ENCODE data around the gene UFC1.

UFC1 gene

DNA sequence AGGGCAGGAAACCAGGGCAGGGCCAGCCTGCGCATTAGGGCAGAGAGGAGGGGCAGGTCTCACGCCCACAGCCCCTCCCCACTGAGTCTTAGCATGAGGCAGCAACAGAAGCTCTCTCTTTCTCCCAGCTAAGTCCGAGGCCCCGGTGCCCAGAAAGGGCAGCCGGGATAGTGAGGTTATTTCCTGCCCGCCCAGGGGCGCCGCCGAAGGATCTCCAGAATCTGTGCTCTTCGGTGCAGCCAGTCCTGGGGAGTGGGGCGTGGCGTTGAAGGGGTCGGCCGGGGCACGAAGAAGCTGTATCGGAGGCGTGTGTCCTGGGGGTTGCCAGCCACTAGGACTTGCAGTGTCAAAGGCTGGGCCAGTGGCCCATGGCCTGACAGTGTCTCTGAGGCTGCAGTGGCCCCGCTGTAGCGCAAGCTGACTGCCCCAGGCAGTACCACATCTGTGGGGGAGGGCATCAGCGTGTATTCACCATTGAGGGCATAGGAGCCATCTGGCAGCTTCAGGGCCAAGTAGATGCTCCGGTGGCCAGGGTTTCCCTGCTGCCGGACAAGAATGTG is 37.3 kb downstream of the UFC1 start:
- Mint-ChIP-seq H3K27ac (peak overlapping the region; percentile 57), H3K9me3 (no peaks in the 10 kb centered on the region), H3K4me3 (no peak overlapping the region), H3K27me3 (no peaks in the 10 kb centered on the region), H3K4me1 (peaks cover 65% of the 10 kb centered on the region), H3K36me3 (no peaks in the 10 kb centered on the region)
- no peak for ATAC-seq

DNA sequence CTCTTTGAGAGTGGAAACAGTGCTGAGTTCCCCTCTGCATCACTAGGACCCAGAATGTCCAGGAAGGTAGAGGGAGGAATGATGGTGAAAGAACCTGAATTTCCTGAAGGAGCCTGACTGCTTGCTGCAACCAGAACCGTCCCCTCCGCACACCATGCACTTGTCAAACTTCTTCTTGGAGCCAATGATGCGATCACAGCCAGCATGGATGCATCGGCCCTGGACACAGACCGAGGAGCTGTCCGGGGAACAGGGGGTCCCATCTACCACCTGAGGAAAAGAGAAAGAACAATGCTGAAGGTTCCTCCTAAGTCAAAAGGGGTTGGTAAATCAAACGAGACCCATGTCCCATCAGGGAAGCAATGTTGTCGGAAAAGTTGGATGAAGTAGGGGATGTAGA is 38.2 kb downstream of the UFC1 start:
- Mint-ChIP-seq H3K4me3 (no peak overlapping the region), H3K36me3 (no peaks in the 10 kb centered on the region), H3K4me1 (peaks cover 58% of the 10 kb centered on the region), H3K27ac (peak overlapping the region; percentile 26), H3K9me3 (no peaks in the 10 kb centered on the region), H3K27me3 (no peaks in the 10 kb centered on the region)
- ATAC-seq, result no peak

DNA sequence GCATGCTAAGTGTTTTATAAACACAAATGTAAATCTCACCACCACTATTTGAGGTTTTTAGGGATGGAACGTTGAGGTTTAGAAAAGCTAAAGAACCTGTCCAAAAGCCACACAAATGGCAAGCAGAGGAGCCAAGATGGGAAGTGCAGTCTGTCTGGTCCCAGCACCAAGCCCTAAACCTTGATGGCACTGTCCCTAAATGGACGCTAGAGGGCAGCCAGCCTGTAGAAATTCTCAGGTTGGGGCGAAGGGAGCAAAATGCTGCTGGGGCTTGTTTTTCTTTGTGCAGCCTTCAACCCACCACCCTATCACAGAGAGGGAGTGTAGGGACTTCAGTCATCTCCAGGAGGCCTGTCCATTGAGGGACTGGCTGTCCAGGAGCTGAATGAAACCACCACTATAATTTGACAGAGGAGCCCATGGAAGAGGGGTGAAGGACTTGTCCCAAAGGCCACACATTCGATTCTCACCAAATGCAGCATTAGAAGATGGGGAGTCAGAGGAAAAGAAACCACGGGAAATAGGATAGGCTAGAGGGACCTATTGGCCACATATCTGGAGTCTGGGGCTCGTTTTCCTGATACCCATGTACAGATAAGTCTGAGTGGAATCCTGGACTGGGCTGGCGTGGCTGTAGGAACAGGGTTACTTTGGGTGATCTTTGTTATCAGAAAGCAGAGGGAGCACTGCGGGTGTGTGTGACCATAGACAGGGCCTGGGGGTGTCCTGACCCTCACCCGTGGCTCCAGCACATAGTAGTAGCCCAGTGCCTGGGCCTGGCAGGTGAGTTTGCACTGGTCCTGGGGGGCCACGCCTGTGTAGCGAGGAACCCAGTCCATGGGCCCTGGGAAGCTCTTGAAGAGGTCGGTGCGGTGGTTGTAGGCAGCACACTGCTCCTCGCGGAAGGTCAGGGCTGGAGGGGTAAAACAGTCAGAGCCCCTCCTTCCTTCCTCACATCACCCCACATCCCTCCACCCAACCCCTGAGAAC is 39.0 kb downstream of the UFC1 start:
- no peaks in the 10 kb centered on the region for H3K9me3 Mint-ChIP-seq
- H3K4me3 Mint-ChIP-seq, result no peak overlapping the region
- H3K36me3 Mint-ChIP-seq, result no peaks in the 10 kb centered on the region
- ATAC-seq, result peak; percentile 82
- H3K27ac Mint-ChIP-seq, result peak overlapping the region; percentile 85
- H3K27me3 Mint-ChIP-seq, result no peaks in the 10 kb centered on the region
- peaks cover 50% of the 10 kb centered on the region for H3K4me1 Mint-ChIP-seq

DNA sequence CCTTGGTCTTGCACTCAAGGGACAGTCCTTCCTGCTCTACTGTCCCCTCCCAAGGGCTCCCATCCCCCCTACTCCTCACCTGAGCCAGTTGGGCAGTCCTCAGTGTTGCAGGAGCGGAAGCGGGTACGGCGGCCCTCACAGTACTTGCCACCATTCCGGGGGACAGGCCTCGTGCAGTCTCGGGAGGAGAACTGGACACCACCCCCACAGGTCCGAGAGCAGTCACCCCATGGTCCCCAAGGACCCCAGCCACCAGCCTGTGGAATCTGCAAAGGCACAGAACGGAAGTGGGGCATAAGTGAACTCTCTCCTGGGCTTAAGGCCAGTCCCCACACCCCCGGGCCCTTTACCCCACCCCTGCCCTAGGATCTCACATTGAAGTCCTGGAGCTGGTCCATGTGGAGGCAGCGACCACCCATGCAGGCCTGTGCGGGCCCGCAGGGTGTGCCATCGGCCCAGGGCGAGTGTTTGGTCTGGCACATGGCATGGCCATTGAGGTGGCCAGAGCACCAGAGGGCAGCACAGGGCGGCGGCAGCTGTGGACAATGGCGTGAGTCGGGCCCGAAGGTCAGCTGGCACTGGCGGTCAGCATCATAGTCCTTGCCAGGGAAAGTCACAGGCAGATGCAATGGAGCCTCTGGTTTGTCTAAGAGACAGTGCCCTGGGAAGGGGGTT is 39.9 kb downstream of the UFC1 start:
- Mint-ChIP-seq H3K4me3 (no peak overlapping the region), H3K36me3 (no peaks in the 10 kb centered on the region), H3K27me3 (no peaks in the 10 kb centered on the region), H3K4me1 (peaks cover 43% of the 10 kb centered on the region), H3K27ac (no peak overlapping the region), H3K9me3 (no peaks in the 10 kb centered on the region)
- ATAC-seq, result no peak

DNA sequence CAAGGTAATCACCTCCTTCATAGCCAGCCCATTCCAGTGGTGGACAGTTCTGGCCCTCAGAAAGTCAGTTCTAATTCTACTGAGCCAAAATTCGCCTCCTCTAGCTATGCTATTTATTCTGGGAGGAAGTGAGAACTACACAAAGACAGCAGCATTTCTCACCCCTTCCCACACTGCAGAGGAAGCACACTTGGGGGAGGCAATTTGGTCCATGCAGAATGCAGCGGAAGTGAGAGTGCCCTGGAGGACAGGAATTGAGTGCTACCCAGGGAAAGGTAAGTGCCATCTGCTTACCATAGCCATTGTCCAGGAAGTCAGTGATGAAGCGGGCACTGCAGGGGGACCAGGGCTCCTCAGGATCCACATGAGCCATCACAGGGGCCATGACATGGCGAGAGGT is 41.4 kb downstream of the UFC1 start:
- H3K4me1 Mint-ChIP-seq, result peaks cover 35% of the 10 kb centered on the region
- no peak overlapping the region for H3K4me3 Mint-ChIP-seq
- no peaks in the 10 kb centered on the region for H3K36me3 Mint-ChIP-seq
- H3K27ac Mint-ChIP-seq, result peak overlapping the region; percentile 40
- no peaks in the 10 kb centered on the region for H3K9me3 Mint-ChIP-seq
- H3K27me3 Mint-ChIP-seq, result no peaks in the 10 kb centered on the region
- peak; percentile 78 for ATAC-seq

DNA sequence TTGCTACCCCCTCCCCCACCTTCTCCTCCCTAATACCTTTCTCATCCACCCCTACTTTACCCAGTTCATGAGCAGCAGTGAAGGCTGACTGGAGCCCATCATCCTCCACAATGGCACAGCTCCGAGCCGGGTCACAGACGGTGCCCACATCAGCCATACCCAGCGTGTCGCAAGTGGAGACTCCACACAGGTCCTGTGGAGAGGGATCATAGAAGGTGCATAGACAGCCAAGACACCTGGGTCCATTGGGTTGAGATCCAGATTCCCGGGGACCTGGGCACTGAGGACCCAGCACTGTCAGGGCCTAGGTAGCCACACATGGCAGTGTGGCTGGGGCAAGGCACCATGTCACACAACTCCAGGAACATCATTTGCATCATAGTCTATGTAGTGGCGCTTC is 42.3 kb downstream of the UFC1 start:
- Mint-ChIP-seq H3K4me3 (no peak overlapping the region), H3K27me3 (no peaks in the 10 kb centered on the region), H3K9me3 (no peaks in the 10 kb centered on the region), H3K36me3 (no peaks in the 10 kb centered on the region), H3K27ac (peak overlapping the region; percentile 40), H3K4me1 (peaks cover 38% of the 10 kb centered on the region)
- no peak for ATAC-seq

DNA sequence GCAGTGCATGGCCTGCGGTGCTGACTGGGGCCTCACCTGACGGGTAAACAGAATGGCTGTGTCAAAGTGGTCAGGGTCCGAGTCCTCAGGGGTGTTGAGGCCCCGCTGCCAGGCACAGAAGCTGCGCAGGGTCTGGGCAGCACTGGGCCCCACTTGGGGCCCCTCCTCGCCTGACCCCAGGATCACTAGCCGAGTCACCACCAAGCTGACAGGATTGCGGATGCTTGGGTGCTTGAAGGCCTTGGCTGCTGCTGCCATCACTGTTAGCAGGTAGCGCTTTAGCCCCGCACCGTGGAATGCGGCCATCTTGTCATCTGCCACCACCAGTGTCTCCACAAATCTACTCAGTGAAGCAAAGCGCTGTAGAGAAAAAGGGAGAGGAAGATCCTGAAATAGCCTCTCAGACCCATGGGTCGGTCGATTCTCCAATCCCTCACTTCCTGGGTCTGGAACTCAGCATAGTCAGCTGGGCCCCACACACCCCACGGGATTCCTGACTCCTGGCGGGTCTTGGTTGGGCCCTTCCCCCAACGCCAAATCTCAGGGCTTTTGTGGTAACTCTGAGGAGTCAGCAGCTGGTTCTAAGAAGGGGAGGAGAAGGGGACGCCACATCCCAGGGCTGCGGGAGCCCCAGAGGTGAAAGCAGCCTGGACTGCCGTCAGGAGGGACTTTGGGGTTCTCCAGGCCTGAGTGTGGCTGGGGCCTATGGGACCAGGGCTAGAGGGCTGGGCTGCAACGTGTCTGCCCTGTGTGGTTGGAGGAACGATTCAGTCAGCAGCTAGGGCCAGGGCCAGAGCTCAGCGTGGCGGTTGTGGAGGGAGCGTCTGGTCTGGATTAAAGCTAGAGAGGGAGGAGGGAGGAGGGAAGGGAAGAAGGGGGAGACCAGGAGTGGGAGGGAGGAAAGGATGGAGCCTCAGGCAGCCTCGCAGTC is 43.0 kb downstream of the UFC1 start:
- Mint-ChIP-seq H3K27ac (peak overlapping the region; percentile 40), H3K9me3 (no peaks in the 10 kb centered on the region), H3K4me3 (no peak overlapping the region), H3K27me3 (no peaks in the 10 kb centered on the region), H3K36me3 (no peaks in the 10 kb centered on the region), H3K4me1 (peaks cover 43% of the 10 kb centered on the region)
- no peak for ATAC-seq

DNA sequence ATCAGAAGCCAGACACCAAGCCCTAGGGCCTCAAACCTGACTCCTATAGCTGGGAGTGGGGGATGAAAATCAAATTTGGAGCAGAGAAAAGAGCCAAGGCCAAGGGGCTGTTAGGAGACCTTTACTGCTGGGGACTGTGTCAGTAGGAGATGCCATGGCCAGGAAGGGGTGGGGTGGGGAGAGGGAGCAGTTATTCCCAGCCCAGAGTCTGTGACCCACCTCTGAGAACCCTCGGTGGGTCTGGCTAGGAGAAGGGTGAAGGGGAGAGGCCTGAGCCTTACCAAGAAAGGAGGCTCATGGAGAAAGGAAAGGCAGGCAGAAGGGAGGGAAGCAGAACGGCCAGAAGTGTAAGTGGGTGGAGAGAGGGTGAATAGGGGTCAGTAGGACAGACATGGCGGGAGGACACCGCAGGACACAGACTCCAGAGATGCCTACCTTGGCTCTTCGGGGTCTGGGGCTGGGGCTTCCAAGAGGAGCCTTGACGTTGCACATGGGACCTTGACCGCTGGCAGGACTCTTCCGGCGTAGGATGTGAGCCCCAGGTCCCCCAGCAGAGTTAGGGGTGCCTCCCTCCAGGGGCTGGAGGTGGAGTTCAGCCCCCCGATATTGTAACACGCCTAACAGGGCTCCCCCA is 43.9 kb downstream of the UFC1 start:
- ATAC-seq, result no peak
- no peaks in the 10 kb centered on the region for H3K36me3 Mint-ChIP-seq
- H3K27ac Mint-ChIP-seq, result no peak overlapping the region
- H3K9me3 Mint-ChIP-seq, result no peaks in the 10 kb centered on the region
- no peaks in the 10 kb centered on the region for H3K27me3 Mint-ChIP-seq
- peaks cover 36% of the 10 kb centered on the region for H3K4me1 Mint-ChIP-seq
- H3K4me3 Mint-ChIP-seq, result no peak overlapping the region

DNA sequence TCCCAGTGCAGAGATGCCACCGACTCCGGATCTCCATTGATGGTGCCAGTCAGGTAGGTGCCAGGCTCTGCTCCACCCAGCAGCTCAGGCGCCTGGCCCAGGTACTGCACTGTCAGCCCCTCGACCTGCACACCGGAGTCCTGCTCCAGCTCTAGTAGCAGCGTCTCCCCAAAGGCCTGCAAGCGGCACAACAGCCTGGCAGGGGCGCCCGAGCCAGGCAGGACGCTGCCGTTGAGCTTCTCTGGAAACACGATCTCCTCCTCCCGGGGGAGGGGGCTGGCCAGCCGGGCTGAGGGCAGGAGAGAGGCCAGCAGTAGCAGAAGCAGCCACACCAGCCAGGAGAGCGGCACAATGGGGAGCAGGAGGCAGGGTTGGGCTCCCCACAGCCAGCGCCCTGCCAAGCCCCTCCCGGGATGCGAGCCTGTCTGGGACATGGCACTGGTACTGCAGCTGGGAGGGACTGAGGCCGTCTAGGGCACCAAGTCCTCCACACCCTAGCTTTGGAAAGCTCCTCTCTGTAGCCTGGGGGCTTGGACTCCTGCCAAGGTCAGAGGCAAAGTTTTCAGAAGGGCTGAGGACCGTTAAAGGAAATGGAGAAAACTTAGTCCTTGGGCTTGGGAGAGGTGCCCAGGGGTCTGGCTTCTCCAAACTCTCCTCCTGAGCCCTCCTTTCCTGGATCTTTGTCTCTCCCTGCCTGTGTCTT is 44.6 kb downstream of the UFC1 start:
- Mint-ChIP-seq H3K27ac (no peak overlapping the region), H3K36me3 (no peaks in the 10 kb centered on the region), H3K9me3 (no peaks in the 10 kb centered on the region), H3K4me1 (peaks cover 30% of the 10 kb centered on the region), H3K27me3 (no peaks in the 10 kb centered on the region), H3K4me3 (no peak overlapping the region)
- no peak for ATAC-seq

DNA sequence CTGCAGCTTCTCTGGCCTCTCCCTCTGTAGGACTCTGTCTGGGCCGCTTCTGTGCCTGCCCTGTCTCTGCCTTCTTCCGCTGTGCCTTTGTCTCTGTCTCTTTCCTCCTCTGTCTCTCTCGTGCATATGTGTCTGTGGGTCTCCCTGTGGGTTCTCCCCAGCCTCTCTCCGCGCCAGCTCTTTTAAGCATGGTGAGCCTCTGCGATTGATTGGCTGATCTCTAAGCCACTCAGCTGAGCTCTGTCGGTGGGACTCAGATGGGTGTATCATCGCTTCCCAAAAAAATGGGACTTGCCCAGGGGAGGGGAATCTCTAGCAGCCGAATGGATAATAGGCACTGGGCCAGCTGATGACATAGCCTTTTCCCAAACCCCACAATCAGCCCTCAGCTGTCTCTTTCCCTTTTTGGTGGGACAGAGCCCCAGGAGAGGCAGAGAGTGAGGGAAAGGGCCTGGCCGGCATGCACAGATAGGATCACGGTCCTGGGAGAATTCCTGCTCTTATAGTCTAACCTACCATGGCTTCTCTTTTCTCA is 45.2 kb downstream of the UFC1 start, which contains the start of gene ADAMTS4:
TSS of gene ADAMTS4 (minus strand) at position 158 of the 535 bp plus-strand sequence. CDS start 427 bp downstream, outside the sequence.
- H3K9me3 Mint-ChIP-seq, result no peaks in the 10 kb centered on the region
- H3K27me3 Mint-ChIP-seq, result no peaks in the 10 kb centered on the region
- peaks cover 36% of the 10 kb centered on the region for H3K4me1 Mint-ChIP-seq
- peaks cover 2% of the 10 kb centered on the region for H3K36me3 Mint-ChIP-seq
- ATAC-seq, result no peak
- peak within 1 kb of the TSS; percentile 96 for H3K27ac Mint-ChIP-seq
- H3K4me3 Mint-ChIP-seq, result no peak within 1 kb of the TSS

DNA sequence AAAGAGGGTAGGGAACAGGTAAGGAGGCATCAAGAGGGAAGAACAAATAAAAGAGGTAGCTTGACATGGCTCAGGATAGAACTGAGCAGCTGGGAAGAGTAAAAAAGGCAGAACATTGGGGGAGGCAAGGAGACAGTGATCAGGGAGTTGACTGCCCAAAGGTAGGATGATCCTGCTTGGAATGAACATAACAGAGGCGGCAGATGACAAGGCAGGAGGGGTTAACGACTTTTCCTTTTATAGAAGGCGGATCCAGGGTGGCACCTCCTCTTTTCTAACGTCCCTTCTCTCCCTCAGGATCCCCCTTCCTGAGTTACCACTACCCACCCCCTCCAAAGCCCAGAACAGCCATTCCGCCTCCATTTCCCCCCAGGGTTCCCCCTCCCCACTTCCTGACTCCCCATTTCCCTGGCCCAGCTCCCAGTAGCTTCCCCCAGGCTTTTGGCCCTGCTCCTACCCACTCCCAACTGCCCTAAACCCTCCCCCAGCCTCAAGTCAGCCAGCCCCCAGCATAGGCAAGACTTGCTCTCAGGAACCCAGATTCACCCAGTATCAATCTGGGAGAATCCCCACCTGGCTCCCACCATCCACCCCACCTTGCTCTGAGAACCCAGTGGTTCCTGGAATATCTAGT is 45.8 kb downstream of the UFC1 start:
- peaks cover 8% of the 10 kb centered on the region for H3K36me3 Mint-ChIP-seq
- H3K27ac Mint-ChIP-seq, result peak overlapping the region; percentile 96
- ATAC-seq, result no peak
- no peaks in the 10 kb centered on the region for H3K27me3 Mint-ChIP-seq
- no peak overlapping the region for H3K4me3 Mint-ChIP-seq
- H3K9me3 Mint-ChIP-seq, result no peaks in the 10 kb centered on the region
- H3K4me1 Mint-ChIP-seq, result peaks cover 41% of the 10 kb centered on the region

DNA sequence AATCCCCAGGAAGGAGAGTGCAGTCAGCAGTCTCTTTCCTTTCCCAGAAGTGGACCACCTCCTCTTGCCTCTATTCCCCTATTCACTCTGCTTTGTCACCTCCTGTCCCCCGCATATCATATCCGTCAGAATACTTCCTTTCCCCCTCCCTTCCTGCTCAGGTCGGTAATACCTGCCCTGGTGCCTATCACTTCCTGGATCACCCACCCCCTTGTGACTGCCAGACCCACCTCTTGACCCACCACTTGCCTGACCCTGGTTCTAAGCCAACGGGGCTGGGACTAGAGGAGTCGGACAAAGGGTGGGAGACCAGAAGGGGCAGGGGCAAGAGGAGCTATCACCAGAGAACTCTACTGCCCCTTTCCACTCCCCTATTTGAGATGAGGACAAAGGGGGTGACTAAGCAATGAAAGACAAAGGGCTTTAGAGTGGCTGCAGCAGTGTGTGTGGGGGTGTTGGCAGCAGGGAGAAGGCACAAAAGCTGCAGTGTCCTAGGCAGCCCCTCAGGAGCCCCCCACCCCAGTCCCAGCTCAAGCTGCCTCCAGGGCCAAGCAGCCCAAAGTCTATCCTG is 46.7 kb downstream of the UFC1 start:
- Mint-ChIP-seq H3K4me3 (no peak overlapping the region), H3K36me3 (peaks cover 15% of the 10 kb centered on the region), H3K27me3 (no peaks in the 10 kb centered on the region), H3K9me3 (no peaks in the 10 kb centered on the region), H3K4me1 (peaks cover 38% of the 10 kb centered on the region), H3K27ac (peak overlapping the region; percentile 96)
- no peak for ATAC-seq
